DND-41 (cell line): Measurements from ENCODE around the gene GZF1.

Source experiments
- EZH2 ChIP-seq: IDR thresholded peaks from 3 replicates; pipeline ENCODE4 v1.6.1; 2012; ENCODE audit warnings: borderline replicate concordance, low read depth, mild to moderate bottlenecking, moderate library complexity, low read length, inconsistent platforms; ENCODE audit not compliant: severe bottlenecking
- TF ChIP-seq, protein P1 (sequence below): IDR thresholded peaks from 2 replicates; pipeline ENCODE4 v1.5.1; 2012; ENCODE audit warnings: borderline replicate concordance, low read length, moderate library complexity, mild to moderate bottlenecking; ENCODE audit not compliant: poor library complexity, severe bottlenecking; ENCODE audit errors: extremely low read depth

DNA sequence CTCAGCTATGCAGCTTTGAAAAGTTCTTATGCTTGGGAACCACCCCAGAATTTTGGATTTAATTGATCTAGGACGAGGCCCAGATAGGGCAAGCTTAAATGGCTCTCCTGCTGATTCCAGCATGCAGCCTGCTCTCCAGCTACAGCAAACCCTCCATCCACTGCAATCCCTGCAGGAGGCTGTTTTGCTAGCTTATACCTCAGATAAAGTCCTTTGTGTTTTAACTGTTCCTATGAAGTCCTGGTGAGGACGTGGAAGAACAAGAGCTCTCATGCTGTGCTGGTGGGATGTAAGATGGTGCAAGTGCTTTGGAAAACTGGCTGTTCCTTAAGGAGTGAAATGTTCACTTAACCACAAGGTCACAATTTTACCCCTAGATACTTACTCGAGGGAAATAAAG, 36.9 kb upstream of the GZF1 start:
- TF ChIP-seq, protein P1, sequence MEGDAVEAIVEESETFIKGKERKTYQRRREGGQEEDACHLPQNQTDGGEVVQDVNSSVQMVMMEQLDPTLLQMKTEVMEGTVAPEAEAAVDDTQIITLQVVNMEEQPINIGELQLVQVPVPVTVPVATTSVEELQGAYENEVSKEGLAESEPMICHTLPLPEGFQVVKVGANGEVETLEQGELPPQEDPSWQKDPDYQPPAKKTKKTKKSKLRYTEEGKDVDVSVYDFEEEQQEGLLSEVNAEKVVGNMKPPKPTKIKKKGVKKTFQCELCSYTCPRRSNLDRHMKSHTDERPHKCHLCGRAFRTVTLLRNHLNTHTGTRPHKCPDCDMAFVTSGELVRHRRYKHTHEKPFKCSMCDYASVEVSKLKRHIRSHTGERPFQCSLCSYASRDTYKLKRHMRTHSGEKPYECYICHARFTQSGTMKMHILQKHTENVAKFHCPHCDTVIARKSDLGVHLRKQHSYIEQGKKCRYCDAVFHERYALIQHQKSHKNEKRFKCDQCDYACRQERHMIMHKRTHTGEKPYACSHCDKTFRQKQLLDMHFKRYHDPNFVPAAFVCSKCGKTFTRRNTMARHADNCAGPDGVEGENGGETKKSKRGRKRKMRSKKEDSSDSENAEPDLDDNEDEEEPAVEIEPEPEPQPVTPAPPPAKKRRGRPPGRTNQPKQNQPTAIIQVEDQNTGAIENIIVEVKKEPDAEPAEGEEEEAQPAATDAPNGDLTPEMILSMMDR: no peak
- TF ChIP-seq EZH2: no peak
